ENCODE results near the gene UBASH3B.

The UBASH3B gene

DNA sequence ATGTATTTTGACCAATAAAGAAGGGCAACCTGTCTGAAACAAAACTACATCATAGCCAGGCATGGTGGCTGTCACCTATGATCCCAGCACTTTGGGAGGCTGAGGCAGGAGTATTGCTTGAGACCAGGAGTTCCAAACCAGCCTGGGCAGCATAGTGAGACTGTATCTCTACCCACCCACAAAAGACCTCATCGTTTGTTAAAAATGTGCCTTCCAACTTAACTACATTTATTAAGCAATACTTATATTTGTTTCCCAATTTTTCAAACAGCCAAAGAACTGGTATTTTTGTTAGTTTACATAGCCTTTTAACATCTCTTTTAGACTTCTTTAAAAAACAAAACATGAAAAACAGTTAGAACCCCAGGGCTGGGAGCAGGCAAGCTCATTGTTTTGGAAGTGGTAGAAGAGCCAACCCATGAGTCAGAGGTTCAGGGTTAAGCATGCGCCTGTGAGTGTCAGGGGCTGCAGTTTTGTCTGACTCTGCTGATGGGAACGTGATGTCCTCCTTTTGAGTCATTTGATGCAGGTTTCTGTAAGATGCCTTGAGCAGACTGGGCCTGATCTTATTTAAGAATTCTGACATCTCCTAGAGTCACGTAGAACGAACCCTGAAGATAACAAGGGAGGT is 128.9 kb downstream of the UBASH3B start:
- DNase-seq (ENCODE audit: low read depth): no peak

DNA sequence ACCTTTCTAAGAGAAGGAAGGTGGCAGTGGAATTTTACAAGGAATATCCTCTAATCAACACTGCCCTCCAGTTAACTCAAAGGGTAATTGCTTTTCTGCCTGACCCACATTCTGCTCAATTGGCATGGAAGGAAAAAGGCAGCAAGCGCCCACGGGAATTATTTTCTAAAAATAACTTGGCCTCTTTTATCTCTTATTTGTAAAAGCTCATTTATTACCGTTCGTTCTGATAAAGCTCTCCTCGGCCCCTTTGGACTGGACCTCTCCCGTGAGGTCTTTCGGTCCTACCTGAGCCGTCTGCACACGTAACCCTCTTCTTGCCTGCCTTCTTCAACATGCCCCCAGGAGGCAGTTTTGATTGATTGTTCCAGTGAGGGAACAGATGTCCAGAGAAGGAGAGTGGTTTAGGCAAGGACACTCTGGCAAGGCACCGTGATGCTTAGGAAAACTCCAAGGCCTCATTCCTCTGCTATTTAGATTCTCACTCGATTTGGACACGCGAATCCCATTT is 129.6 kb downstream of the UBASH3B start:
- DNase-seq (ENCODE audit: low read depth): no peak

DNA sequence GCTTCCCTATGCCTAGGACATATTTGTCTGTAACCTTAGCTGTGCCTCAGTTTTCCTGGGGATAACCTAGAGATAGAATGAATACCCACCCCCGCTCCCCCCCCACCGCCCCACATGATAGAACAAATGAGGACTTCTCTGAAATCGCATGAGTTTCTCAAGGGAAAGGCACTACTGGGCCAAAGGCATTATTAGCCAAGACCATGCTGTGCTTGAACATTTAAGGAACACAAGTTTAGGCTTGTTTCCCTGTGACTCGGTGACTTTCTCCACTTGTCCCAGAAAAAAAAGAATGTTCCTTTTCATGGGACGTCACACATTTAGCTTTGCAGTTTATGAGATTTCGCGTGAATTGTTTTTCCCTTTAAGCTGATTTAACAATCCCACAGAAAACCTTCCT is 131.4 kb downstream of the UBASH3B start:
- DNase-seq (ENCODE audit: low read depth): no peak

- no peak for DNase-seq (ENCODE audit: low read depth)
Measured at GRCh38 chr11:122788781-122789535, 133.4 kb downstream of the UBASH3B start.

- DNase-seq (ENCODE audit: low read depth): no peak
Measured at GRCh38 chr11:122789907-122790306, 134.4 kb downstream of the UBASH3B start.

DNA sequence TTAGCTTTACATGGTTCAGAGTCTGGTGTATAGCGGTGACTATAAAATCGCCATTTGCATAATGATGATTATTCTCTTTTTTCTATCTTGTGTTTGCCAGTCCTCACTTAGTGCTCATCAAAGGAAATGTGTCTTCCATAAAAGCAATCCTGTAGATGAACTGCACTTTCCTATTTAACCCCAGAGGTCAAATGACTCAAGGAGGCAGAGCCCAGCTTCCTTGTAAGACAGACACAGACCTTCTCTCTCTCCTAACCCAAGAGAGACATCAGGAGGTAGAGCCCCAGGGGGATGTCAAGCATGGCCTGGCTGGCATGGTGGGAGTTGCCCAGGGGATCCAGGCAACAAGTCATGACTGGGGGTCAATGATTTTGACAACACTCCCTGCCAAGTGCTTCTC is 135.9 kb downstream of the UBASH3B start:
- DNase-seq (ENCODE audit: low read depth): no peak

- DNase-seq (ENCODE audit: low read depth): no peak
Measured at GRCh38 chr11:122791836-122792235, 136.3 kb downstream of the UBASH3B start.

GRCh38 chr11:122793515-122793914 is 138.0 kb downstream of the UBASH3B start:
- DNase-seq (ENCODE audit: low read depth): no peak

GRCh38 chr11:122795307-122795706 is 139.8 kb downstream of the UBASH3B start:
- no peak for DNase-seq (ENCODE audit: low read depth)

- peak; percentile 60 for DNase-seq (ENCODE audit: low read depth)
Measured at GRCh38 chr11:122796128-122796717, 140.7 kb downstream of the UBASH3B start.

DNA sequence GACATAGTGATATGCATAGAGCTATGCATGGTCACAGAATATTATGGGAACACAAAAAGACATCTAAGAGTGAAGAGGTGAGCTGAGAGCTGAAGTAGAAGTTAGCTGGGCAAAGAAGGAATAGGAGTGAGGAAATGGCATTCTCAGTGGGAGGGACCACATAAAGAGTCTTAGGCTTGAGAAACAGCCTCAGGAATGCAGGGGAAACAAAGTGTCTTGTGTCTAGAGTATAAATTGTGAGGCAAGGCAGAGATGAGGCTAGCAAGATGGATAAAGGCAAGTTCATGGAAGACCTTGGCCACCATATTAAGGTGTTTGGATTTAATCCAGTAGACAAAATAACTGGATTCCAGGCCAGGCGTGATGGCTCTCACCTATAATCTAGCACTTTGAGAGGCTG is 142.1 kb downstream of the UBASH3B start:
- no peak for DNase-seq (ENCODE audit: low read depth)

DNA sequence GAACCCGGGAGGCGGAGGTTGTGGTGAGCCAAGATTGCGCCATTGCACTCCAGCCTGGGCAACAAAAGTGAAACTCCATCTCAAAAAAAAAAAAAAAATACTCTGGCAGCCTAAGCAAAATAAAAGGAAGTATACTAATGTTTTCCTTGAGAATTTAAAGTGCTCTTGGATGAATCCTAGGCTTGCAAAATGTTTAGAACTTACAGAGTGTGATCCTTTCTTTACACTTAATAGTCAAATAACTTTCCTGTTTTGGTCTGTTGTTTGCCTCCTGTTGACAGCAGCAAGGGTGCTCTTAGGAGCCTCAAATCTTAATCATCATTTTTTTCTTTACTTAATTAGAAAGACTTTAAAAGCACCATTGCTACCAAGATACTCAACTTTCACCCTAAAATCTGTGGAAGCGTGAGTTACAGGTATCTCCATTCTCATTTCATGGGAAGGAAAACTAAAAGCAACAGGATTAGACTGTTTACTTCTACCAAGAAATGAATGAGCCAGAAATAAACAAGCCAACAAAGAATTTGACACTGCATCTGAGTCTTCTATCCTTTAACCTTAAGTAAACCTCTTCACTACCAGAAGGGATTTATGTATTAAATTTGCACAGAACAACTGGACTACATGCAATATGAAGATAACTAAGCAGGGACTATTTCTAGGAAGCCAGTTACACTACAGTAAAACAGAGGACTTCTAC is 144.0 kb downstream of the UBASH3B start:
- no peak for DNase-seq (ENCODE audit: low read depth)

DNA sequence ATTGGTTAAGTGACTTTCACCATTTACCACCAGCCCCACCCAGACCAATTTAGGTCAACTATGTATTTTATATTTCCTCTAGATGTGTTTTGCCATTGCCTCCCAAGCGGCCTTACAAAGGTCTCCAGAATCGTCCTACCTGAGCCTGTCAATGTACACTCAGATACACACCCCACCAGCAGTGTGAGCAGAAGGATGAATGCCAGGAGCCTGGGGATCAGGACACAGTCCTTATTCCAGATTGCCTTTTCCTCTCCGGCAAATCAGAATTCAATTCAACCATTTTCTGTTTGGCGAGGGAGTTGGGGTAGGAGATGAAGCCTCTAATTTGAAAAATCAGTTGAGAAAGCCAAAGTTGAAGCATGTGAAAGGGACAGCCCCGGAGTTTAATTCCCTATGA is 147.4 kb downstream of the UBASH3B start:
- no peak for DNase-seq (ENCODE audit: low read depth)

- no peak for DNase-seq (ENCODE audit: low read depth)
Measured at GRCh38 chr11:122803306-122803705, 147.8 kb downstream of the UBASH3B start.

DNA sequence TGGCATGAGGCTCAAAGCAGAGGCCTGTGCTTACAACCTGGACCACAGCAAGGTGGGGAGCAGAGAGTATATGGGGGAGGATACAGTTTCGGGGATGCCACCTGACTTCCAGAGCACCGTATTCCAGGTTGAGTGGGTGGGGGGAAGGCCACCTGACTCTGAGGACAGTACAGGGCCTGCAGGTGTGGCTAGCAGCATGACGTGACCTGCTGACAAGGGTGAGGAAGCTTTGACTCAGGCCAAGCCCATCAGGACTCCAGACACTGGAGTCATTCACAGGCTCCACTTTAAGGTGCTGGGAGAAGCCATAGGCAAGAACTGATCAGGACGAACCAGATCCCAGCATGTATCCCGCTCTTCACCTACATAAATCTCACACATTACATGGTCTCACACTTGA is 148.2 kb downstream of the UBASH3B start:
- DNase-seq (ENCODE audit: low read depth): no peak

DNA sequence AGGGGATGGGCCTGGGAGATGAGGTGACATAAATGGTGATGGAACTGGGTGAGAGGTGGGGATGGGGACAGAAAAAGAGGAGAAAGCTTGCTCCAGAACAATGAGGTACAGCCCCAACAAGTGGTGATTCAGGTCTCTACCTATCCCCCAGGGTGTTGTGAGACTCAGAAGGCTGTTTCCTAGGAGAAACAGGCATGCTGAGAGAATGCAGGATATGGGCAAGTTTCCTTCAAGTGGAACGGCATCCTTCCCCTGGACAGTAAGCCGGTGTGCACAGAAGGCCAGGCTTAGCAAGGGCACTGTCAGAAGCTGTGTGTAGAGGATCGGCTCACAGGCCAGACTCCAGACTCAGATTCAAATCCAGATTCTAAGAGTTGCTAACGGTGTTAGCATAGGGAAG is 148.6 kb downstream of the UBASH3B start:
- no peak for DNase-seq (ENCODE audit: low read depth)

GRCh38 chr11:122804796-122805195 is 149.3 kb downstream of the UBASH3B start:
- DNase-seq (ENCODE audit: low read depth): no peak

DNA sequence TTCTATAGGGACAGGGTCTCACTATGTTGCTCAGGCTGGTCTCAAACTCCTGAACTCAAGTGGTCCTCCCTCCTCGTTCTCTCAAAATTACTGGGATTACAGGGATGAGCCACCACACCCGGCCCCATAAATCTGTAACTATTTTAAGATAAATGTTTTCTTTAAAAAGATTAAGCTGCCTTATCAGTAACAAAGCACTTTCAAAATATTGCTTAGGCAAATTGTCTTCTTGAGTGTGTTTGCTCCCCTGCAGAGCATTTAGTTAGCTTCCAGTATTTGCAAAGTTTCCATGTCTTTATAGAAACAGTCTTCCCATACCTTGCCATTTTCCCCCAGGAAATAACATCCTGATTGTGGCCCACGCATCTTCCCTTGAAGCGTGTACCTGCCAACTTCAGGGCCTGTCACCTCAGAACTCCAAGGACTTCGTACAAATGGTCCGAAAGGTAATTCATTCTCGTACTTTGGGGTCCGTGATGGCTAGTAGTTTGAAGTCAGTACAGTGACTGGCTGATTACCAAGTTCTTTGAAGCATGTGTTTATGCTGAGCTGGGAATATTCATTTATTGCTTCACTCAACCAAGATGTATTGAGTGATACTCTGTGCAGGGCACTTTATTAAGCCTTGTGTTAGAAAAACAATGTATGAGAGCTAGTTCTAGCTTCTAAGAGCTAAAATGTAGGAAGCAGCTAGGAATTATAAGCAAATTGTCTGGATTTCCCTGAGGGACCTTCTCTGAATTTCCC is 152.4 kb downstream of the UBASH3B start:
- DNase-seq (ENCODE audit: low read depth): no peak

DNA sequence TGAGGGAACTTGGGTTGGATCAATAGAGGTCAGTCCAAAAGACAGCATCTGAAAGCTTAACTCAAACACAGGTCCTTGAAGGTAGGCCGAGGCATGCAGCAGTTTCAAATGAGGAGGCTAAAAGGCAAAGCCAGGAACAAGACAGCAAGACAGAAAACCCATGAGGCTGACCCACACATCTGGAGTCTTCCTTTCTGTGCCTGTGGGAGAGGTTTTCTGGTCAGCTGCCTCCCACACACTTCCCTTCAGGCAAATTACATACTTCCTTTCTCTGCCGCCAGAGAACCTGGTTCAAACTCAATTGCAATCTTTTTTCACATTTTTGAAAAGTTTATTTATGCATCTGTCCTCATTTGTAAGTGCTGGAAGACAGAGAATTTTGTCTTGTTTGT is 153.0 kb downstream of the UBASH3B start:
- no peak for DNase-seq (ENCODE audit: low read depth)

DNA sequence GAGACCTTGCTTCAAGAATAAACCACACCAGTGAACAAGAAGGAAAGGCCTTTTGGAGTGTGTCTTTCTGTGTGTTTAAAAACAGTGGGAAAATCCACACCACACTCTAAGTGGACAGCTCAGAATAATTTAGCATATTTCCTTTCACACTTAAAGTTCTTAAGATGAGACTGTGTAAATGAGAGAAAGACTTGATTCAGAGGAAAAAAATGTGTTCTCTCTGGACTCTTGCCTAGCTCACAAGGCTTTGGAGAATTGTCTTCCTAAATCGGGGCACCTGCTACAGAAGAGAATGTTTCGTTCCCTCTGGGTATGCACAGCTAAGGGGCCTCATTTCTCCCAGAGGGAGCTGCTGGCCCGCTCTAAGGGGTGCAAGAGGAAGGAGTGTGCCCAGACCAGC is 154.3 kb downstream of the UBASH3B start:
- no peak for DNase-seq (ENCODE audit: low read depth)

- DNase-seq (ENCODE audit: low read depth): no peak
Measured at GRCh38 chr11:122811721-122812120, 156.2 kb downstream of the UBASH3B start.

- DNase-seq (ENCODE audit: low read depth): no peak
Measured at GRCh38 chr11:122812638-122813037, 157.1 kb downstream of the UBASH3B start.

All from stimulated activated CD8-positive, alpha-beta memory T cell treated with anti-CD3 and anti-CD28 coated beads, Interleukin-12 subunit alpha, Interleukin-12 subunit beta, amount 100 ng/mL, for 1 hour (primary cell).